Measurements from ENCODE around the gene ASH1L.

DNA sequence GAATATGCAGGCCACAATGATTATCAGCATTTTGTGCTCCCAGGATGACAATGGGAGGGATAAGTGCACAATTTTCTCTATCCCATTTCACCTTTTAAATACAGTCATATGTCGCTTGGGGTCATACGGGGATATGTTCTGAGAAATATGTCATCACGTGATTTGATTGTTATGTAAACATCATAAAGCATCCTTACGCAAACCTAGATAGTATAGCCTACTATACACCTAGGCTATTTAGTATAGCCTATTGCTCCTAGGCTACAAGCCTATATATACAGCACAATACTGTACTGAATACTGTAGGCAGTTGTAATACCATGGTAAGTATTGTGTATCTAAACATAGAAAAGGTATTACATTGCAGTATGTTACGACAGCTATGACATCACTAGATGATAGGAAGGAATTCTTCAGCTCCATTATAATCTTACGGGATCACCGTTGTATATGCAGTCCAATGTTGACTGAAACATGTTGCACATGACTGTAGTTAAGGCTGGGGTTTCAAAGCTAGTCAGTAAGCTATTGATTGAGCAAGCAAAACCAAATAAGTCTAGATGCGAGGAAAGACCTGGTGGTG, 223.0 kb downstream of the ASH1L start:
- no peak for TF ChIP-seq POLR2A (IDR thresholded peaks at IDR 0.05)
- TF ChIP-seq, protein P1, sequence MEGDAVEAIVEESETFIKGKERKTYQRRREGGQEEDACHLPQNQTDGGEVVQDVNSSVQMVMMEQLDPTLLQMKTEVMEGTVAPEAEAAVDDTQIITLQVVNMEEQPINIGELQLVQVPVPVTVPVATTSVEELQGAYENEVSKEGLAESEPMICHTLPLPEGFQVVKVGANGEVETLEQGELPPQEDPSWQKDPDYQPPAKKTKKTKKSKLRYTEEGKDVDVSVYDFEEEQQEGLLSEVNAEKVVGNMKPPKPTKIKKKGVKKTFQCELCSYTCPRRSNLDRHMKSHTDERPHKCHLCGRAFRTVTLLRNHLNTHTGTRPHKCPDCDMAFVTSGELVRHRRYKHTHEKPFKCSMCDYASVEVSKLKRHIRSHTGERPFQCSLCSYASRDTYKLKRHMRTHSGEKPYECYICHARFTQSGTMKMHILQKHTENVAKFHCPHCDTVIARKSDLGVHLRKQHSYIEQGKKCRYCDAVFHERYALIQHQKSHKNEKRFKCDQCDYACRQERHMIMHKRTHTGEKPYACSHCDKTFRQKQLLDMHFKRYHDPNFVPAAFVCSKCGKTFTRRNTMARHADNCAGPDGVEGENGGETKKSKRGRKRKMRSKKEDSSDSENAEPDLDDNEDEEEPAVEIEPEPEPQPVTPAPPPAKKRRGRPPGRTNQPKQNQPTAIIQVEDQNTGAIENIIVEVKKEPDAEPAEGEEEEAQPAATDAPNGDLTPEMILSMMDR (IDR thresholded peaks at IDR 0.05), result no peak
